GDM1 (cell line): ENCODE results near the gene GRM4.

Experiments
- DNase-seq: peaks from one replicate; lab custom pipeline; 2025; lab: John Stamatoyannopoulos, UW

The GRM4 gene

GRCh38 chr6:33994472-33995308 is 151.2 kb downstream of the GRM4 start:
- no peak for DNase-seq

GRCh38 chr6:33993653-33994471 is 152.0 kb downstream of the GRM4 start:
- DNase-seq = no peak

GRCh38 chr6:33993091-33993490 is 152.8 kb downstream of the GRM4 start:
- no peak for DNase-seq

GRCh38 chr6:33992191-33992590 is 153.7 kb downstream of the GRM4 start:
- no peak for DNase-seq

- no peak for DNase-seq
Observed at GRCh38 chr6:33991610-33992009, 154.3 kb downstream of the GRM4 start.

GRCh38 chr6:33990061-33990541 is 155.8 kb downstream of the GRM4 start:
- no peak for DNase-seq

GRCh38 chr6:33989016-33989854 is 156.7 kb downstream of the GRM4 start:
- DNase-seq = no peak

GRCh38 chr6:33988121-33989015 is 157.5 kb downstream of the GRM4 start:
- DNase-seq = no peak

GRCh38 chr6:33987531-33988021 is 158.3 kb downstream of the GRM4 start:
- no peak for DNase-seq

GRCh38 chr6:33985947-33986346 is 159.9 kb downstream of the GRM4 start:
- no peak for DNase-seq

- DNase-seq = no peak
Observed at GRCh38 chr6:33985313-33985751, 160.6 kb downstream of the GRM4 start.

GRCh38 chr6:33984466-33985312 is 161.2 kb downstream of the GRM4 start:
- DNase-seq = no peak

GRCh38 chr6:33983721-33984465 is 162.0 kb downstream of the GRM4 start:
- DNase-seq = no peak

GRCh38 chr6:33983109-33983716 is 162.7 kb downstream of the GRM4 start:
- no peak for DNase-seq

- no peak for DNase-seq
Observed at GRCh38 chr6:33981861-33982260, 164.0 kb downstream of the GRM4 start.

- no peak for DNase-seq
Observed at GRCh38 chr6:33981421-33981820, 164.5 kb downstream of the GRM4 start.

- no peak for DNase-seq
Observed at GRCh38 chr6:33980176-33981175, 165.4 kb downstream of the GRM4 start.
